NB4 (cell line): ENCODE data around the gene LPP.

Experiments used
- POLR2A ChIP-seq: IDR thresholded peaks from 2 replicates; pipeline ENCODE4 v1.6.1; 2011; ENCODE audit warnings: mild to moderate bottlenecking; ENCODE audit not compliant: insufficient read length; ENCODE audit errors: extremely low read depth
- TF ChIP-seq, protein P1 (sequence below): IDR thresholded peaks from one replicate; pipeline ENCODE4 v1.5.1; 2012; ENCODE audit warnings: low read depth, low read length
- TF ChIP-seq, protein P2 (sequence below): IDR thresholded peaks from 2 replicates; pipeline ENCODE4 v1.6.1; 2011; ENCODE audit warnings: low read depth, low read length

DNA sequence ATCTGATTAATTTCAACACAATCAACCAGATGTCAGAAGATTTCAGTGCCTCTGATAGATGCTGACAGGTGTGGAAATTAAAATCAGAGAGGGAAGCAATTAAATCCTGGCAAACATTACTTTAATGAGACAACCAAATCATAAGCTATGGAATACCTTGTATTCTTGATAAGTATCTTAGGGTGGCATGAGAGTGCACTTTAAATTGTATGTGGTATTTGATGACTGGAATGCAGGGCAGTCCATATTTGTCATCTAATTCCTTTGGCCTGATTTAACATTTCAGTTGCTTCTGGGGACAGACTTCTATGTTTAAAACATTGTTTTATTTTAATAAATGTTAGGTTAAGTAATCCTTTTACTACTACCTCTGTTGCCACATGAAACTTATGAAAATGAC is 184.1 kb downstream of the LPP start:
- no peak for TF ChIP-seq POLR2A
- TF ChIP-seq, protein P1, sequence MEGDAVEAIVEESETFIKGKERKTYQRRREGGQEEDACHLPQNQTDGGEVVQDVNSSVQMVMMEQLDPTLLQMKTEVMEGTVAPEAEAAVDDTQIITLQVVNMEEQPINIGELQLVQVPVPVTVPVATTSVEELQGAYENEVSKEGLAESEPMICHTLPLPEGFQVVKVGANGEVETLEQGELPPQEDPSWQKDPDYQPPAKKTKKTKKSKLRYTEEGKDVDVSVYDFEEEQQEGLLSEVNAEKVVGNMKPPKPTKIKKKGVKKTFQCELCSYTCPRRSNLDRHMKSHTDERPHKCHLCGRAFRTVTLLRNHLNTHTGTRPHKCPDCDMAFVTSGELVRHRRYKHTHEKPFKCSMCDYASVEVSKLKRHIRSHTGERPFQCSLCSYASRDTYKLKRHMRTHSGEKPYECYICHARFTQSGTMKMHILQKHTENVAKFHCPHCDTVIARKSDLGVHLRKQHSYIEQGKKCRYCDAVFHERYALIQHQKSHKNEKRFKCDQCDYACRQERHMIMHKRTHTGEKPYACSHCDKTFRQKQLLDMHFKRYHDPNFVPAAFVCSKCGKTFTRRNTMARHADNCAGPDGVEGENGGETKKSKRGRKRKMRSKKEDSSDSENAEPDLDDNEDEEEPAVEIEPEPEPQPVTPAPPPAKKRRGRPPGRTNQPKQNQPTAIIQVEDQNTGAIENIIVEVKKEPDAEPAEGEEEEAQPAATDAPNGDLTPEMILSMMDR = no peak
- TF ChIP-seq, protein P2, sequence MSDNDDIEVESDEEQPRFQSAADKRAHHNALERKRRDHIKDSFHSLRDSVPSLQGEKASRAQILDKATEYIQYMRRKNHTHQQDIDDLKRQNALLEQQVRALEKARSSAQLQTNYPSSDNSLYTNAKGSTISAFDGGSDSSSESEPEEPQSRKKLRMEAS = no peak
